Measurements from ENCODE around the gene REM2. TPM values are rescaled to one million over a fixed set of nuclear protein-coding genes. Genes with fewer than 3 reads are reported as not detected.

The REM2 gene
- total RNA-seq, 4 donors from 2014 or later = 0.42 to 0.44 TPM; not detected in 2

DNA sequence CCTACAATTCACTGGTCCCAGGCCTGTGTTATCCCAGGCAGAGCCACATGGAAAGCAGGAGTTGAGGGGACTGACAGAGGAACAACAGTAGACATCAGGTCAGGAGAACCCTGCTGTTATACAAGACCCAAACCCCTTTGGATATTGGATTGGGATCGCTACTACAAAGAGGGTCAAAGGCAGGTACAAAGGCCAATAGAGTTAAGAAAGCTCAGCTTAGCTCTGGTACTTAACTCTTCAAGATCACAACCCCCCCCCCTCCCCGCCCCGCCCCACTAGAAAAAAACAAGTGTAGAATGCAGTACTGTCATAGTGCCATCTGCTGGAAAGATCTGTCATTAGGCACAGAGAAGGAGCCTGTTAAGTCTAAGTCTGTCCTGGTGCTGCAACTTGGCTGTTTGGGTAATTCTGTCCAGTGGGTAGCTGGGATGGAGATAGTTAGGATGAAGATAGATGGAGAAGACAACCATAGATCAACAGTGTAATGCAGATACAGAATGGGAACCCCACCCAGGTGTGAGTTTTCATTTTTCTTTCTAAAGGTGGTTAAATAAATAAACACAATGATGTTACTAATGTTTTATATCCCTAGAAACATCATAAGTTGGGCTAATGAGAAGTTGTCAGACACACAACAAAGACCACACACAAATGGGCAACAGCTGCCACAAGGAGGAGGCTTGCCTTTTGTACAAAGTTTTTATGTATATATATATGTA, 17.2 kb downstream of the REM2 start:
- Histone ChIP-seq H3K4me3 (no peak overlapping the region), H3K27me3 (no peaks in the 10 kb centered on the region), H3K4me1 (peaks cover 0 to 8% (median 0%) of the 10 kb centered on the region in 4 donors), H3K9me3 (no peaks in the 10 kb centered on the region), H3K27ac (peak overlapping the region in 1 of 4 donors; percentile 46), H3K36me3 (peaks cover 0 to 56% (median 2%) of the 10 kb centered on the region in 3 donors)
- TF ChIP-seq, protein P1, sequence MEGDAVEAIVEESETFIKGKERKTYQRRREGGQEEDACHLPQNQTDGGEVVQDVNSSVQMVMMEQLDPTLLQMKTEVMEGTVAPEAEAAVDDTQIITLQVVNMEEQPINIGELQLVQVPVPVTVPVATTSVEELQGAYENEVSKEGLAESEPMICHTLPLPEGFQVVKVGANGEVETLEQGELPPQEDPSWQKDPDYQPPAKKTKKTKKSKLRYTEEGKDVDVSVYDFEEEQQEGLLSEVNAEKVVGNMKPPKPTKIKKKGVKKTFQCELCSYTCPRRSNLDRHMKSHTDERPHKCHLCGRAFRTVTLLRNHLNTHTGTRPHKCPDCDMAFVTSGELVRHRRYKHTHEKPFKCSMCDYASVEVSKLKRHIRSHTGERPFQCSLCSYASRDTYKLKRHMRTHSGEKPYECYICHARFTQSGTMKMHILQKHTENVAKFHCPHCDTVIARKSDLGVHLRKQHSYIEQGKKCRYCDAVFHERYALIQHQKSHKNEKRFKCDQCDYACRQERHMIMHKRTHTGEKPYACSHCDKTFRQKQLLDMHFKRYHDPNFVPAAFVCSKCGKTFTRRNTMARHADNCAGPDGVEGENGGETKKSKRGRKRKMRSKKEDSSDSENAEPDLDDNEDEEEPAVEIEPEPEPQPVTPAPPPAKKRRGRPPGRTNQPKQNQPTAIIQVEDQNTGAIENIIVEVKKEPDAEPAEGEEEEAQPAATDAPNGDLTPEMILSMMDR (IDR thresholded peaks at IDR 0.05) = peak in 4 of 5 experiments; percentile 10 to 58 (median 51)
- no peak for TF ChIP-seq POLR2A (IDR thresholded peaks at IDR 0.05)
- no peak for TF ChIP-seq EP300 (IDR thresholded peaks at IDR 0.05)
- 27 to 33% methylated on average over 3 of the region's 3 CpGs for WGBS, 2 donors
- DNase-seq (ENCODE audit: low spot score in 2 of 2) = peak in 1 of 2 donors; percentile 78

DNA sequence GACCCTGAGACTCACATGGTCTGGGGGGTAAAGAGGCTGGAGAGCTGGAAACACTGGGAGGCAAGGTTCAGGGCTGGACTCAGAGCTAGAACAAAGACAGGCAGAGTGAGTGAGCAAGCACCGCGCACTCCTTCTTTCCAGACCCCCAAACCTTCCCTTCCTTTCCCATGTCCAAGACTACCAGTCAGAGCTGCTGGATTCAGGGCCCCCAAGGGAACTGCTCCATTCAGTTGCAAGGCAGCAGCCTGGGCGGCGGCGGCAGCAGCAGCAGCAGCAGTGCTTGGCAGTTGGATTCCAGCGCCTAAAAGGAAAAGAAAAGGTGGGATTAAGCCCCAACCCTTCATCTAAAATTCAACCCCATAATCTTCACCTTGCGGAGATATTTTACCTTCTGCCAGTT, 18.8 kb downstream of the REM2 start:
- DNase-seq (ENCODE audit: low spot score in 2 of 2) = no peak
- H3K36me3 ChIP-seq = peaks cover 2 to 71% (median 7%) of the 10 kb centered on the region in 3 donors
- H3K4me1 ChIP-seq = peaks cover 0 to 8% (median 0%) of the 10 kb centered on the region in 4 donors
- H3K9me3 ChIP-seq = no peaks in the 10 kb centered on the region
- H3K4me3 ChIP-seq = no peak overlapping the region
- no peaks in the 10 kb centered on the region for H3K27me3 ChIP-seq
- no peak overlapping the region for H3K27ac ChIP-seq
- 83 to 93% methylated on average over 7 of the region's 7 CpGs for WGBS, 2 donors
- TF ChIP-seq, protein P1 (IDR thresholded peaks at IDR 0.05) = no peak
- TF ChIP-seq POLR2A (IDR thresholded peaks at IDR 0.05) (no peak), EP300 (IDR thresholded peaks at IDR 0.05) (no peak)

DNA sequence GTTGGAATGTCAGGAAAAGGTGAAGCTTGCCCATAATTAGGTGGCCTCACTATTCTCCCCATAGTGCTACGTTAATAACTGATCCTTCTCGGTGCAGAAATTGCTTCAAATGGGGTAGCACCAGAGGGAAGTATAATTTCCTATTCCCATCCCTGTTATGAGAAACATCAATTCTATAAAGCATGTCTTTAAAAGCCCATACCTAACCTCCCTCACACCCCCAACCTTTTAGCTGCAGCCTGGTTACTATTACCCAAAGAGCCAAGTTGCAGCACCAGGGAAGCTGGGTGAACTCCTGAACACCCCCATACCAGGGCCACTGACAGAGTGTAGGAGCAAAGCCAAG, 20.7 kb downstream of the REM2 start:
- peaks cover 2 to 85% (median 7%) of the 10 kb centered on the region in 3 donors for H3K36me3 ChIP-seq
- DNase-seq (ENCODE audit: low spot score in 2 of 2) = no peak
- H3K4me1 ChIP-seq = peaks cover 0 to 8% (median 0%) of the 10 kb centered on the region in 4 donors
- 75 to 86% methylated on average over 2 of the region's 2 CpGs for WGBS, 2 donors
- no peaks in the 10 kb centered on the region for H3K27me3 ChIP-seq
- no peak overlapping the region for H3K4me3 ChIP-seq
- no peak overlapping the region for H3K27ac ChIP-seq
- H3K9me3 ChIP-seq = no peaks in the 10 kb centered on the region
- TF ChIP-seq POLR2A (IDR thresholded peaks at IDR 0.05) = no peak
- no peak for TF ChIP-seq EP300 (IDR thresholded peaks at IDR 0.05)
- TF ChIP-seq, protein P1 (IDR thresholded peaks at IDR 0.05) = no peak

DNA sequence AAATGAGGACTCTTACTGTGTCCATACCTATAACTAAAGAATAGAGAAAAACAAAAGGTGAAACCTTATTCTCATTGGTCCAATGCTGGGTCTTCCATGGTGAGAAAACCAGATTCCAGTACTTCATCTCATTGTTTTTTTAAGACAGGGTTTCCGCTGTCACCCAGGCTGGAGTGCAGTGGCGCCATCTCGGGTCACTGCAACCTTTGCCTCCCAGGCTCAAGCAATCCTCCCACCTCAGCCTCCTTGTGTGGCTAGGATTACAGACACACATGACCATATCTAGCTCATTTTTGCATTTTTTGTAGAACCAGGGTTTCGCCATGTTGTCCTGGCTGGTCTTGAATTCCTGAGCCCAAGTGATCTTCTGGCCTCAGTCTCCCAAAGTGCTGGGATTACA, 22.6 kb downstream of the REM2 start:
- DNase-seq (ENCODE audit: low spot score in 2 of 2) = no peak
- H3K27me3 ChIP-seq = no peaks in the 10 kb centered on the region
- H3K4me3 ChIP-seq = no peak overlapping the region
- TF ChIP-seq EP300 (IDR thresholded peaks at IDR 0.05) (no peak), POLR2A (IDR thresholded peaks at IDR 0.05) (no peak)
- TF ChIP-seq, protein P1 (IDR thresholded peaks at IDR 0.05) = no peak
- peaks cover 2 to 100% (median 16%) of the 10 kb centered on the region in 3 donors for H3K36me3 ChIP-seq
- no peaks in the 10 kb centered on the region for H3K9me3 ChIP-seq
- H3K4me1 ChIP-seq = no peaks in the 10 kb centered on the region
- H3K27ac ChIP-seq = no peak overlapping the region
- WGBS, 2 donors = 85 to 96% methylated on average over 4 of the region's 4 CpGs

DNA sequence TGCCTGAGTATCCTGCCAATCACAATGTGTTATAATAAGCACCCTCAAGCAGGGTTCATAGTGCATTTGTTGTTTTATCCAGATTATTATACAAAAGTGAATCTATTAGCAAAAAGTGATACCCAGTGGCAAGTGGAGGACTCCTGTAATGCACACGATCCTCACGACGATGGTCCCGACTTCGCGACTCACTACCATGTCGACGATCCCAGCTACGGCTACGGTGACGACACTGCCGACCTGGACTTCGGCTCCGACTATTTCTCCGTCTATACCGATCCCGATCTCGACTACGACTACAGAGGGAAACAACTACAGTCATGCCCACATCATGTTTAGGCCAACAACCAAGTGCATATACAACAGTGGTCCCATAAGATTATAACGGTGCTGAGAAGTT, 23.1 kb downstream of the REM2 start:
- no peak for DNase-seq (ENCODE audit: low spot score in 2 of 2)
- Histone ChIP-seq H3K4me3 (no peak overlapping the region), H3K36me3 (peaks cover 2 to 100% (median 16%) of the 10 kb centered on the region in 3 donors), H3K27me3 (no peaks in the 10 kb centered on the region), H3K9me3 (no peaks in the 10 kb centered on the region), H3K27ac (no peak overlapping the region), H3K4me1 (peaks cover 0 to under 1% (median 0%) of the 10 kb centered on the region in 4 donors)
- TF ChIP-seq, protein P1 (IDR thresholded peaks at IDR 0.05) = no peak
- TF ChIP-seq POLR2A (IDR thresholded peaks at IDR 0.05) (no peak), EP300 (IDR thresholded peaks at IDR 0.05) (no peak)
- WGBS, 2 donors = 95 to 98% methylated on average over 20 of the region's 20 CpGs
